ENCODE data around the gene SORCS2. TPM values are rescaled to one million over a fixed set of nuclear protein-coding genes. Genes with fewer than 3 reads are reported as not detected.

Gene SORCS2
- total and polyA plus RNA-seq, 2 of the 4 experiments (the other 2 are of a cell fraction), result 0.36 to 0.62 TPM

DNA sequence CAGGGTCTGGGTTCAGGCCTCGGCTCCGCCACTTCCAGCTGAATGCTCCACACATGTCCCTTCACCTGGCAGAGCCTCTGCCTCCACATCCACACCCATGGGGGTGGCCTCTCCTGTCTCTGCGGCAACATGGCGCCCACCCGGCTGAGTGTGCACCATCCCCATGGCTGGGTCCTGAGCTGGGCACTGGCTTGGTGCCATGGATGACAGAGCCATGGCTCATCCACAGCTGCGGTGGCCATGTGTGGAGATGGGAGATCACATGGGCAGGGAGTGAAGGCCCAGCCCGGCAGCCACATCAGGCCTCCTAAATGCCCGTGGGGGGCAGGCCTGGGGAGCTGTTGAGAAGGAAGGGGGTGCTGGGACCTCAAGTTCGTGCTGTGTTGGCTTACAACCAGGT lies 533.6 kb downstream of the SORCS2 start:
- BruUV-seq (replicated peaks), result no TSS peak
- Histone ChIP-seq H4K91ac (ENCODE audit: insufficient read depth, low read depth, low read length) (no peak overlapping the region), H2BK20ac (ENCODE audit: low read depth, low read length) (no peak overlapping the region), H4K8ac (ENCODE audit: low read depth in 2 of 2, low read length in 2 of 2) (no peak overlapping the region), H3K9me1 (ENCODE audit: insufficient read depth, low read length) (no peaks in the 10 kb centered on the region), H4K20me1 (ENCODE audit: insufficient read depth, low read length) (no peaks in the 10 kb centered on the region), H3K36me3 (ENCODE audit: control insufficient read depth, insufficient read depth, low read length) (no peaks in the 10 kb centered on the region), H3K4me3 (ENCODE audit: insufficient read depth, low read depth, low read length) (no peak overlapping the region), H2BK15ac (ENCODE audit: low read depth, low read length) (no peak overlapping the region), H3K18ac (ENCODE audit: low read depth, low read length) (no peak overlapping the region), H3K14ac (replicated peaks; ENCODE audit: low read depth, low read length) (no peak overlapping the region), H3K9ac (ENCODE audit: low read depth, low read length) (no peak overlapping the region), H3K4me1 (ENCODE audit: control insufficient read depth, insufficient read depth, low read length) (no peaks in the 10 kb centered on the region), H2AFZ (replicated peaks; ENCODE audit: low read length, poor library complexity) (peak overlapping the region; percentile 47), H4K5ac (ENCODE audit: low read depth, low read length) (no peak overlapping the region), H3K79me1 (ENCODE audit: low read depth in 1 of 2, low read length in 2 of 2) (no peaks in the 10 kb centered on the region), H3K23ac (ENCODE audit: low read depth, low read length) (no peak overlapping the region), H2BK120ac (ENCODE audit: low read depth, low read length) (no peak overlapping the region), H3K9me3 (ENCODE audit: control insufficient read depth, insufficient read depth, low read length) (no peaks in the 10 kb centered on the region), H2AK5ac (ENCODE audit: low read depth, low read length) (no peak overlapping the region), H3K4me2 (ENCODE audit: low read depth, low read length) (no peak overlapping the region), H3K4ac (ENCODE audit: low read depth, low read length) (no peak overlapping the region), H2AK9ac (replicated peaks; ENCODE audit: low read depth, low read length, poor library complexity) (no peak overlapping the region), H3K27ac (ENCODE audit: insufficient read depth, low read length) (no peak overlapping the region), H3K56ac (ENCODE audit: extremely low read depth, insufficient read depth, low read length) (no peak overlapping the region), H3K27me3 (ENCODE audit: control insufficient read depth, insufficient read depth, low read length) (peaks cover 10% of the 10 kb centered on the region), H2BK5ac (ENCODE audit: low read depth, low read length, poor library complexity, severe bottlenecking) (no peak overlapping the region)
- no peak for ATAC-seq (ENCODE audit: low read depth)
- ChIA-PET CTCF (no interaction called here), POLR2A (ENCODE audit: unreplicated experiment) (no interaction called here)
- dilution Hi-C loops (cut with HindIII; ENCODE audit: low sequenced_read_pairs, unreplicated experiment) (no loop called here), intact Hi-C loops (cut with micrococcal nuclease) (no loop called here), in situ Hi-C loops (cut with MboI; ENCODE audit: low sequenced_read_pairs) (loop anchor here (10.0 kb wide), 1 partner anchor 531 kb away; the partner anchor contains the start of gene SORCS2)
- TF ChIP-seq RCOR1 (IDR thresholded peaks at IDR 0.05; ENCODE audit: insufficient replicate concordance, low read length) (no peak), USF2 (IDR thresholded peaks at IDR 0.05; ENCODE audit: low read depth, low read length) (peak; percentile 76)
- WGBS, 2 experiments (ENCODE audit: extremely low coverage in 2 of 2, insufficient read length in 1 of 2), result 40% methylated on average over 1 of the region's 9 CpGs; no CpG with 5 or more reads in 1 of the 2 experiments
- DNase-seq, result peak; percentile 55
